Pancreas (tissue), 10 donors: ENCODE results near the gene ASCC3. TPM values are rescaled to one million over a fixed set of nuclear protein-coding genes. Genes with fewer than 3 reads are reported as not detected.

Experiments used
- ATAC-seq, 4 donors: fragments of 200-7000 bp; cut with Tn5 transposase; one replicate each; pipeline versions ENCODE4 v1.8.0 to v1.9.1; 2020; ENCODE audit warnings: mild to moderate bottlenecking in 4 of 4, moderate library complexity in 4 of 4
- DNase-seq, 6 donors: peaks; one replicate each; pipeline ENCODE4 v3.0.0-alpha.2; 2020
- FAIRE-seq: peaks from 2 replicates; lab custom pipeline; 2012; peaks lifted over from hg19 to GRCh38; lab: Jason Lieb, UNC
- H3K27ac ChIP-seq, 4 donors: fragments of 200-600 bp; sonication (generic); 1 replicate in 3 of 4; 2 replicates in 1 of 4; pipeline versions ENCODE4 v1.5.0 to v1.8.0; 2020
- H3K27me3 ChIP-seq, 4 donors: fragments of 200-600 bp; one replicate each; pipeline ENCODE4 v1.8.0; 2021
- H3K36me3 ChIP-seq, 3 donors: fragments of 200-600 bp; sonication (generic) in 1 of 3; one replicate each; pipeline versions ENCODE4 v1.5.0 to v1.8.0; 2020 to 2021
- H3K4me1 ChIP-seq, 3 donors: fragments of 200-600 bp; one replicate each; pipeline ENCODE4 v1.8.0; 2021
- H3K4me3 ChIP-seq, 4 donors: fragments of 200-600 bp; sonication (generic) in 2 of 4; one replicate each; pipeline versions ENCODE4 v1.5.0 to v1.8.0; 2020 to 2021
- H3K9me3 ChIP-seq, 4 donors: fragments of 200-600 bp; one replicate each; pipeline ENCODE4 v1.8.0; 2021
- CTCF ChIP-seq, 4 donors: fragments of 200-600 bp; sonication (generic) in 3 of 4; IDR thresholded peaks; one replicate each; pipeline versions ENCODE4 v1.5.0 to v1.8.0; 2021; ENCODE audit warnings: antibody characterized with exemption in 4 of 4
- WGBS, 2 donors: extraction: QIAGEN DNeasy Blood & Tissue Kit; methylation state at CpG; one replicate each; pipeline ENCODE4 v1.1.7; 2013; 5-methylcytosine and 5-hydroxymethylcytosine counted together
- intact Hi-C, 3 donors: fragments of 100-400 bp; cut with DNase I; formaldehyde crosslinking; loops; one replicate each; pipeline versions ENCODE4 v1.11.1 to v1.14.2; 2022
- polyA plus RNA-seq, 2 donors: library from polyadenylated mRNA; stranded (reverse); fragments of 200-250 nt; gene quantifications; one replicate each; pipeline ENCODE4 v1.2.3, GENCODE V29; 2013
- total RNA-seq, 6 donors: library from RNA; stranded (reverse); fragmentation: NEBNext Ultra II Directional in 4 of 6; extraction: Animal tissue kit (Norgen Biotek cat#: 25700) in 4 of 6; gene quantifications; one replicate each; pipeline versions ENCODE4 v1.2.1 to v1.2.4, GENCODE V29; 2021 to 2023
- donor health status: healthy with polysubstance abuse.
- donor health status: DM: no; HTN: no; CAD: no; lungs with moderate emphysema.
- donor health status: DM: no; HTN: no; CAD: no.
- donor health status: control.
- donor health status: control.
- donor health status: Bipolar disorder and iron deficiency.
- donor health status: DM: yes; HTN: yes; CAD: no.
- donor health status: DM: no; HTN: no; CAD: no.
- donor health status: DM: no; HTN: no; CAD: no.
- donor health status: DM: yes; HTN: yes; CAD: no.

The ASCC3 gene
- total and polyA plus RNA-seq, 8 donors = 4.4 to 20.3 (median 13.4) TPM

- TF ChIP-seq CTCF (IDR thresholded peaks at IDR 0.05) = no peak
- Histone ChIP-seq H3K4me1 (no peaks in the 10 kb centered on the region), H3K36me3 (no peaks in the 10 kb centered on the region), H3K27ac (no peak overlapping the region), H3K4me3 (no peak overlapping the region), H3K9me3 (no peaks in the 10 kb centered on the region), H3K27me3 (no peaks in the 10 kb centered on the region)
- FAIRE-seq (no peak), DNase-seq (no peak), ATAC-seq (peak in 1 of 4 donors; percentile 38)
- WGBS, 2 donors = 55 to 64% methylated on average over 3 of the region's 3 CpGs
- intact Hi-C loops = no loop called here
Measured at GRCh38 chr6:100472674-100473073, 408.5 kb downstream of the ASCC3 start.

GRCh38 chr6:100470422-100471120 is 410.6 kb downstream of the ASCC3 start:
- intact Hi-C loops = no loop called here
- Histone ChIP-seq H3K27me3 (peaks cover 0 to 1% (median 0%) of the 10 kb centered on the region in 4 donors), H3K4me3 (no peak overlapping the region), H3K4me1 (no peaks in the 10 kb centered on the region), H3K27ac (no peak overlapping the region), H3K9me3 (no peaks in the 10 kb centered on the region), H3K36me3 (no peaks in the 10 kb centered on the region)
- ATAC-seq (no peak), DNase-seq (no peak), FAIRE-seq (no peak)
- 52 to 58% methylated on average over 5 of the region's 5 CpGs for WGBS, 2 donors
- no peak for TF ChIP-seq CTCF (IDR thresholded peaks at IDR 0.05)

GRCh38 chr6:100469101-100469859 is 411.8 kb downstream of the ASCC3 start:
- DNase-seq (peak in 1 of 6 donors; percentile 59), ATAC-seq (no peak)
- peaks cover 0 to 4% (median 2%) of the 10 kb centered on the region in 4 donors for H3K27me3 ChIP-seq

GRCh38 chr6:100468016-100468622 is 413.0 kb downstream of the ASCC3 start:
- no peaks in the 10 kb centered on the region for H3K4me1 ChIP-seq
- no peak overlapping the region for H3K4me3 ChIP-seq
- H3K36me3 ChIP-seq = no peaks in the 10 kb centered on the region
- no peak overlapping the region for H3K27ac ChIP-seq
- ATAC-seq (no peak), FAIRE-seq (no peak), DNase-seq (no peak)
- TF ChIP-seq CTCF (IDR thresholded peaks at IDR 0.05) = no peak
- H3K9me3 ChIP-seq = no peaks in the 10 kb centered on the region
- intact Hi-C loops = no loop called here
- peaks cover 0 to 16% (median 5%) of the 10 kb centered on the region in 4 donors for H3K27me3 ChIP-seq
- WGBS, 2 donors = 67 to 76% methylated on average over 6 of the region's 6 CpGs

More at GRCh38 chr6:100469101-100469859, 411.8 kb downstream of the ASCC3 start:
- Histone ChIP-seq H3K4me1 (no peaks in the 10 kb centered on the region), H3K9me3 (no peaks in the 10 kb centered on the region), H3K36me3 (no peaks in the 10 kb centered on the region), H3K27ac (no peak overlapping the region), H3K4me3 (no peak overlapping the region)
- intact Hi-C loops = no loop called here
- 81 to 82% methylated on average over 44 of the region's 44 CpGs for WGBS, 2 donors
- FAIRE-seq = no peak
- TF ChIP-seq CTCF (IDR thresholded peaks at IDR 0.05) = no peak
